DND-41 (cell line): ENCODE data around the gene TMEM181.

Experiments used
- ATAC-seq: fragments of 200-7000 bp; cut with Tn5 transposase; 3 replicates; pipeline ENCODE4 v1.9.1; 2021; ENCODE audit warnings: low read depth; ENCODE audit not compliant: insufficient read depth
- DNase-seq: peaks from one replicate; pipeline ENCODE4 v3.0.0-alpha.2; 2020
- H2AFZ ChIP-seq: 2 replicates; pipeline ENCODE4 v1.6.0; 2012; ENCODE audit warnings: low read depth, low read length
- H3K27ac ChIP-seq: 2 replicates; pipeline ENCODE4 v1.5.1; 2012; ENCODE audit warnings: low read length, inconsistent platforms
- H3K27me3 ChIP-seq: fragments of 200-600 bp; sonication (generic); 2 replicates; pipeline ENCODE4 v1.6.0; 2012; ENCODE audit warnings: low read length, mild to moderate bottlenecking, inconsistent platforms; ENCODE audit not compliant: insufficient read depth, poor library complexity
- H3K36me3 ChIP-seq: 2 replicates; pipeline ENCODE4 v1.5.1; 2012; ENCODE audit warnings: low read length, inconsistent platforms; ENCODE audit not compliant: insufficient read depth
- H3K4me1 ChIP-seq: 2 replicates; pipeline ENCODE4 v1.5.1; 2012; ENCODE audit warnings: mild to moderate bottlenecking, low read length; ENCODE audit not compliant: insufficient read depth
- H3K4me2 ChIP-seq: 2 replicates; pipeline ENCODE4 v1.6.0; 2012; ENCODE audit warnings: mild to moderate bottlenecking, moderate library complexity, low read length, inconsistent platforms; ENCODE audit not compliant: insufficient read depth
- H3K4me3 ChIP-seq, 2 experiments: fragments of 200-600 bp in 1 of 2; shearing (Covaris generic) in 1 of 2; 2 replicates each; pipeline ENCODE4 v1.5.1; 2012 to 2016; ENCODE audit warnings: inconsistent platforms in 2 of 2, low read length in 2 of 2, mild to moderate bottlenecking in 2 of 2, low read depth in 1 of 2, moderate library complexity in 1 of 2
- H3K79me2 ChIP-seq: 2 replicates; pipeline ENCODE4 v1.6.0; 2012; ENCODE audit warnings: low read length, inconsistent platforms; ENCODE audit not compliant: insufficient read depth
- H3K9ac ChIP-seq: 2 replicates; pipeline ENCODE4 v1.6.0; 2012; ENCODE audit warnings: low read depth, mild to moderate bottlenecking, inconsistent platforms, low read length, moderate library complexity
- H3K9me3 ChIP-seq: 2 replicates; pipeline ENCODE4 v1.5.1; 2012; ENCODE audit warnings: low read length, moderate library complexity, mild to moderate bottlenecking, inconsistent platforms; ENCODE audit not compliant: insufficient read depth, severe bottlenecking
- H4K20me1 ChIP-seq: 2 replicates; pipeline ENCODE4 v1.6.0; 2012; ENCODE audit warnings: low read length; ENCODE audit not compliant: insufficient read depth
- EZH2 ChIP-seq: IDR thresholded peaks from 3 replicates; pipeline ENCODE4 v1.6.1; 2012; ENCODE audit warnings: borderline replicate concordance, low read depth, mild to moderate bottlenecking, moderate library complexity, low read length, inconsistent platforms; ENCODE audit not compliant: severe bottlenecking
- TF ChIP-seq, protein P1 (sequence below): IDR thresholded peaks from 2 replicates; pipeline ENCODE4 v1.5.1; 2012; ENCODE audit warnings: borderline replicate concordance, low read length, moderate library complexity, mild to moderate bottlenecking; ENCODE audit not compliant: poor library complexity, severe bottlenecking; ENCODE audit errors: extremely low read depth

The TMEM181 gene

DNA sequence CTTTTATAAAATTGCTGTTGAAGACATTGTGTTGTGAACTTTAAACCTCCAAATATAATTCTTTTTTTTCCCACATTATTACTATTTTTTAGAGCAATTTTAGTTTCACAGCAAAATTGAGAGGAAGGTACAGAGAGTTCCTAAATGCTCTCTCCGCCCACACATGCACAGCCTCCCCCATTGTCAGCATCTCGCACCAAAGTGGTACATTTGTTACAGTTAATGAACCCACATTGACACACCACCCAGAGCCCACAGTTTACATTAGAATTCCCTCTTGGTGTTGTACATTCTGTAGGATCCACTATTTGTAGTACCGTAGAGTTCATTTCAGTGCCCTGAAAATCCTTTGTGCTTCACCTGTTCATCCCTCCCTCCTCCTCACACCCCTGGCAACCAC is 33.8 kb downstream of the TMEM181 start:
- TF ChIP-seq EZH2 = no peak
- TF ChIP-seq, protein P1, sequence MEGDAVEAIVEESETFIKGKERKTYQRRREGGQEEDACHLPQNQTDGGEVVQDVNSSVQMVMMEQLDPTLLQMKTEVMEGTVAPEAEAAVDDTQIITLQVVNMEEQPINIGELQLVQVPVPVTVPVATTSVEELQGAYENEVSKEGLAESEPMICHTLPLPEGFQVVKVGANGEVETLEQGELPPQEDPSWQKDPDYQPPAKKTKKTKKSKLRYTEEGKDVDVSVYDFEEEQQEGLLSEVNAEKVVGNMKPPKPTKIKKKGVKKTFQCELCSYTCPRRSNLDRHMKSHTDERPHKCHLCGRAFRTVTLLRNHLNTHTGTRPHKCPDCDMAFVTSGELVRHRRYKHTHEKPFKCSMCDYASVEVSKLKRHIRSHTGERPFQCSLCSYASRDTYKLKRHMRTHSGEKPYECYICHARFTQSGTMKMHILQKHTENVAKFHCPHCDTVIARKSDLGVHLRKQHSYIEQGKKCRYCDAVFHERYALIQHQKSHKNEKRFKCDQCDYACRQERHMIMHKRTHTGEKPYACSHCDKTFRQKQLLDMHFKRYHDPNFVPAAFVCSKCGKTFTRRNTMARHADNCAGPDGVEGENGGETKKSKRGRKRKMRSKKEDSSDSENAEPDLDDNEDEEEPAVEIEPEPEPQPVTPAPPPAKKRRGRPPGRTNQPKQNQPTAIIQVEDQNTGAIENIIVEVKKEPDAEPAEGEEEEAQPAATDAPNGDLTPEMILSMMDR = no peak
- no peak for DNase-seq
- no peaks in the 10 kb centered on the region for H3K27me3 ChIP-seq
- no peaks in the 10 kb centered on the region for H3K9me3 ChIP-seq
- H3K36me3 ChIP-seq = peaks cover 89% of the 10 kb centered on the region
- H3K27ac ChIP-seq = no peak overlapping the region
- ATAC-seq = no peak
- H3K9ac ChIP-seq = no peak overlapping the region
- no peaks in the 10 kb centered on the region for H3K4me1 ChIP-seq
- no peak overlapping the region for H3K4me2 ChIP-seq
- H3K4me3 ChIP-seq = no peak overlapping the region
- peaks cover 3% of the 10 kb centered on the region; the same call in 1 of the 2 replicates for H4K20me1 ChIP-seq
- no peak overlapping the region for H2AFZ ChIP-seq
- H3K79me2 ChIP-seq = no peaks in the 10 kb centered on the region

DNA sequence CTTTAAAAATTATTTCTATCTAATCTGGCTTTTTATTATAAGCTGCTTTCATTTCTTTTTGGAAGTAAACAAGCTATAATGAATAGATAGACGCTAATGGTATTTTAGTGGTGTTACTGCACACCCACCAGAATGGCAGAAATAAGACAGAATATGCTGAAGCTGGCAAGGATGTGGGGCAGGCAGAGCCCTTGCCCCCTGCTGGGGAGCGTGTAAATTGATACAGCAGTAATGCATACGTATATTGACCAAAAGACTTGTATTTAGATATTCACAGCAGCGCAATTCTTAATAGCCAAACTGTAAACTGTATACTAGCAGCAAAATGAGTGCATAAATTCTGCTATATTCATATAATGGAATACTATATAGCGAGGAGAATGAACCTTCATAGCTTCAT is 35.3 kb downstream of the TMEM181 start:
- Histone ChIP-seq H3K27ac (no peak overlapping the region), H3K4me1 (no peaks in the 10 kb centered on the region)
- peak; percentile 14 for DNase-seq

DNA sequence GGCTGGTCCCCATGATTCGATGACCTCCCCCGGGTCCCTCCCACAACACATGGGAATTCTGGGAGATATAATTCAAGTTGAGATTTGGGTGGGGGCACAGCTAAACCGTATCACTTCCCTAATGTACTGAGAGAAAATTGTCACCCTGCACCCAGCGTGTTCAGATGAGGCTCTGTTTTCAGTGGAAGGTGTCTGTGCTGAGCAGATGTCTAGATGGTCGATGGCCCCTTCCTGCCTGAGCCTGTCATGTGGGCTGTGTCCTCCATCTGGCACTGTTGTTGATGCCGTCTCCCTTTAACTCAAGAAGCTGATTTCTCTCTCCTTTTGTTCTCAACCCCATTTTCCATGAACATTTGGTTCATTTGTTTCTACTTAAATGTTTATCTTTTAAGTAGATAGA is 37.0 kb downstream of the TMEM181 start:
- Histone ChIP-seq H4K20me1 (peaks cover 3% of the 10 kb centered on the region; the same call in 1 of the 2 replicates), H3K4me1 (no peaks in the 10 kb centered on the region), H3K27me3 (no peaks in the 10 kb centered on the region), H3K27ac (no peak overlapping the region), H3K79me2 (no peaks in the 10 kb centered on the region), H3K4me3 (no peak overlapping the region), H3K36me3 (peaks cover 82% of the 10 kb centered on the region), H3K9ac (no peak overlapping the region), H3K9me3 (no peaks in the 10 kb centered on the region), H2AFZ (no peak overlapping the region), H3K4me2 (no peak overlapping the region)
- DNase-seq = no peak
- peak; percentile 54; the same call in 1 of the 3 replicates for ATAC-seq
- TF ChIP-seq, protein P1 = no peak
- no peak for TF ChIP-seq EZH2

More for the DNA sequence above, 35.3 kb downstream of the TMEM181 start:
- peaks cover 88% of the 10 kb centered on the region for H3K36me3 ChIP-seq
- no peaks in the 10 kb centered on the region for H3K79me2 ChIP-seq
- H4K20me1 ChIP-seq = peaks cover 3% of the 10 kb centered on the region; the same call in 1 of the 2 replicates
- H3K4me3 ChIP-seq = no peak overlapping the region
- no peak overlapping the region for H3K9ac ChIP-seq
- ATAC-seq = peak; percentile 79
- no peak overlapping the region for H2AFZ ChIP-seq
- no peak for TF ChIP-seq EZH2
- TF ChIP-seq, protein P1 = peak; percentile 47
- no peak overlapping the region for H3K4me2 ChIP-seq
- no peaks in the 10 kb centered on the region for H3K27me3 ChIP-seq
- no peaks in the 10 kb centered on the region for H3K9me3 ChIP-seq

DNA sequence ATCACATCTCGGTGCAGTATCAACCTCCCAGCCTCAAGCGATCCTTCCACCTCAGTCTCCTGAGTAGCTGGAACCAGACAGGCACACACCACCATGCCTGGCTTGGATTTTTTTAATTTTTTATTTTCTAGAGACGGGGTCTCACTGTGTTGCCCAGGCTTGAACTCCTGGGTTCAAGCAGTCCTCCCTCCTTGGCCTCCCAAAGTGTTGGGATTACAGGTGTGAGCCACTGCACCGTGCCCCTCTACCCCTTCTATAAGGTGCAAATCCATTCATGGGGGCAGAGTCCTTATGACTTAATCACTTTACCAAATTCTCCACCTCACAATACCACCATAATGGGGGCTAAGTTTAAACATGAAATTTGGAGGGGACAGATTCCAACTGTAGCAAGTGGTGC is 37.7 kb downstream of the TMEM181 start:
- H4K20me1 ChIP-seq = peaks cover 3% of the 10 kb centered on the region; the same call in 1 of the 2 replicates
- H3K9me3 ChIP-seq = no peaks in the 10 kb centered on the region
- H3K4me3 ChIP-seq = no peak overlapping the region
- H3K4me1 ChIP-seq = no peaks in the 10 kb centered on the region
- H3K27ac ChIP-seq = no peak overlapping the region
- H3K79me2 ChIP-seq = no peaks in the 10 kb centered on the region
- no peaks in the 10 kb centered on the region for H3K27me3 ChIP-seq
- H3K36me3 ChIP-seq = peaks cover 82% of the 10 kb centered on the region
- no peak for ATAC-seq
- H3K9ac ChIP-seq = no peak overlapping the region
- DNase-seq = no peak
- no peak overlapping the region for H3K4me2 ChIP-seq
- no peak for TF ChIP-seq EZH2
- TF ChIP-seq, protein P1 = no peak
- no peak overlapping the region for H2AFZ ChIP-seq
